HUES48 (cell line): Measurements from ENCODE around the gene SLC25A46.
"Not testable (repeated sequence)": the region's sequence is repeated elsewhere in the genome, so short reads cannot be mapped to it uniquely, and the experiment has no call there.

Experiments used
- H3K27ac ChIP-seq: one replicate; pipeline ENCODE4 v1.7.0; 2013; ENCODE audit warnings: low read depth, low read length, inconsistent platforms
- H3K27me3 ChIP-seq: 2 replicates; pipeline ENCODE4 v1.6.1; 2013; ENCODE audit warnings: mild to moderate bottlenecking, low read length; ENCODE audit not compliant: control insufficient read depth, insufficient read depth
- H3K36me3 ChIP-seq: 2 replicates; pipeline ENCODE4 v1.6.1; 2013; ENCODE audit warnings: low read length; ENCODE audit not compliant: control insufficient read depth, insufficient read depth
- H3K4me1 ChIP-seq: 2 replicates; pipeline ENCODE4 v1.6.1; 2013; ENCODE audit warnings: mild to moderate bottlenecking, low read length; ENCODE audit not compliant: control insufficient read depth, insufficient read depth
- H3K4me3 ChIP-seq: 2 replicates; pipeline ENCODE4 v1.5.1; 2013; ENCODE audit warnings: mild to moderate bottlenecking, low read depth, low read length
- H3K9ac ChIP-seq: 2 replicates; pipeline ENCODE4 v1.6.1; 2013; ENCODE audit warnings: mild to moderate bottlenecking, low read depth, low read length, moderate library complexity
- H3K9me3 ChIP-seq: 2 replicates; pipeline ENCODE4 v1.6.1; 2013; ENCODE audit warnings: low read length; ENCODE audit not compliant: control insufficient read depth, insufficient read depth

The SLC25A46 gene

GRCh38 chr5:110738812-110739651 lies at the start of gene SLC25A46:
SLC25A46 (plus strand) TSS chr5:110739007; CDS start chr5:110739120, 113 bp downstream.
- Histone ChIP-seq H3K4me1 (no peaks in the 10 kb centered on the region), H3K4me3 (peak within 1 kb of the TSS; percentile 93), H3K27ac (peak within 1 kb of the TSS; percentile 48), H3K27me3 (no peaks in the 10 kb centered on the region; the same call in none of the 2 replicates), H3K9me3 (no peaks in the 10 kb centered on the region), H3K36me3 (no peaks in the 10 kb centered on the region), H3K9ac (peak within 1 kb of the TSS; percentile 47)

GRCh38 chr5:110690587-110690986 lies 48.2 kb upstream of the SLC25A46 start:
- H3K27me3 ChIP-seq, H3K27ac ChIP-seq, H3K4me1 ChIP-seq, H3K9ac ChIP-seq, H3K4me3 ChIP-seq, H3K9me3 ChIP-seq, H3K36me3 ChIP-seq: not testable (repeated sequence)

GRCh38 chr5:110692669-110693068 lies 46.1 kb upstream of the SLC25A46 start:
- H3K4me3 ChIP-seq: not testable (repeated sequence)

GRCh38 chr5:110702300-110702699 lies 36.5 kb upstream of the SLC25A46 start:
- H3K4me1 ChIP-seq: no peaks in the 10 kb centered on the region
- H3K27ac ChIP-seq: no peak overlapping the region
- no peaks in the 10 kb centered on the region for H3K9me3 ChIP-seq
- no peak overlapping the region for H3K4me3 ChIP-seq
- H3K36me3 ChIP-seq: no peaks in the 10 kb centered on the region
- no peak overlapping the region for H3K9ac ChIP-seq
- no peaks in the 10 kb centered on the region for H3K27me3 ChIP-seq

More at GRCh38 chr5:110692669-110693068, 46.1 kb upstream of the SLC25A46 start:
- not testable (repeated sequence) for H3K4me1 ChIP-seq, H3K27me3 ChIP-seq, H3K9me3 ChIP-seq, H3K9ac ChIP-seq, H3K27ac ChIP-seq, H3K36me3 ChIP-seq

GRCh38 chr5:110702704-110703103 lies 36.1 kb upstream of the SLC25A46 start:
- Histone ChIP-seq H3K9ac (no peak overlapping the region), H3K36me3 (no peaks in the 10 kb centered on the region), H3K27me3 (no peaks in the 10 kb centered on the region), H3K4me3 (no peak overlapping the region), H3K9me3 (no peaks in the 10 kb centered on the region), H3K4me1 (no peaks in the 10 kb centered on the region), H3K27ac (no peak overlapping the region)

GRCh38 chr5:110703481-110703880 lies 35.3 kb upstream of the SLC25A46 start:
- Histone ChIP-seq H3K9me3 (no peaks in the 10 kb centered on the region), H3K4me1 (no peaks in the 10 kb centered on the region), H3K27ac (no peak overlapping the region), H3K4me3 (no peak overlapping the region), H3K27me3 (no peaks in the 10 kb centered on the region), H3K36me3 (no peaks in the 10 kb centered on the region), H3K9ac (no peak overlapping the region)

GRCh38 chr5:110705349-110705748 lies 33.5 kb upstream of the SLC25A46 start:
- Histone ChIP-seq H3K4me3 (no peak overlapping the region), H3K36me3 (no peaks in the 10 kb centered on the region), H3K9me3 (no peaks in the 10 kb centered on the region), H3K4me1 (no peaks in the 10 kb centered on the region), H3K27me3 (no peaks in the 10 kb centered on the region), H3K27ac (no peak overlapping the region), H3K9ac (no peak overlapping the region)

GRCh38 chr5:110707260-110707844 lies 31.5 kb upstream of the SLC25A46 start:
- Histone ChIP-seq H3K4me3 (no peak overlapping the region), H3K27ac (no peak overlapping the region), H3K36me3 (no peaks in the 10 kb centered on the region), H3K9me3 (no peaks in the 10 kb centered on the region), H3K4me1 (no peaks in the 10 kb centered on the region), H3K9ac (no peak overlapping the region), H3K27me3 (no peaks in the 10 kb centered on the region)

GRCh38 chr5:110716247-110717245 lies 22.3 kb upstream of the SLC25A46 start:
- H3K36me3 ChIP-seq: no peaks in the 10 kb centered on the region
- no peak overlapping the region for H3K9ac ChIP-seq
- H3K27me3 ChIP-seq: no peaks in the 10 kb centered on the region
- no peak overlapping the region for H3K4me3 ChIP-seq
- H3K27ac ChIP-seq: no peak overlapping the region
- H3K9me3 ChIP-seq: no peaks in the 10 kb centered on the region
- no peaks in the 10 kb centered on the region for H3K4me1 ChIP-seq

- Histone ChIP-seq H3K9ac (no peak overlapping the region), H3K27me3 (no peaks in the 10 kb centered on the region), H3K36me3 (no peaks in the 10 kb centered on the region), H3K27ac (no peak overlapping the region), H3K4me1 (no peaks in the 10 kb centered on the region), H3K4me3 (no peak overlapping the region), H3K9me3 (no peaks in the 10 kb centered on the region)
Observed at GRCh38 chr5:110718311-110718710, 20.5 kb upstream of the SLC25A46 start.
